Measurements from ENCODE around the gene PRKD2.
"Not testable (repeated sequence)": the region's sequence is repeated elsewhere in the genome, so short reads cannot be mapped to it uniquely, and the experiment has no call there.

- TF ChIP-seq CTCF, POLR2A (IDR thresholded peaks at IDR 0.05): not testable (repeated sequence)
Measured at GRCh38 chr19:46628970-46629369, 87.9 kb downstream of the PRKD2 start.

All from adrenal gland (tissue), 5 donors.